HG03103 (cell line): ENCODE data around the gene MAP3K4.

ENCODE experiments used
- ATAC-seq: cut with Tn5 transposase; IDR thresholded peaks from one replicate; pipeline ENCODE4 v1.9.1; 2021; ENCODE audit warnings: low read depth; ENCODE audit not compliant: unreplicated experiment

MAP3K4 gene

GRCh38 chr6:161162722-161163121, 171.2 kb downstream of the MAP3K4 start:
- ATAC-seq, result no peak

- ATAC-seq, result no peak
Measured at GRCh38 chr6:161163466-161164181, 172.1 kb downstream of the MAP3K4 start.

- ATAC-seq, result no peak
Measured at GRCh38 chr6:161164182-161164625, 172.6 kb downstream of the MAP3K4 start.

- ATAC-seq, result no peak
Measured at GRCh38 chr6:161166176-161166575, 174.6 kb downstream of the MAP3K4 start.

- no peak for ATAC-seq
Measured at GRCh38 chr6:161166677-161167076, 175.1 kb downstream of the MAP3K4 start.
